HEK293 (cell line): ENCODE data around the gene L3MBTL3.

ENCODE experiments used
- CTCF ChIA-PET: fragments of 350-600 bp; formaldehyde crosslinking; extraction: SDS; loops from one replicate; lab custom pipeline; 2021; ENCODE audit warnings: antibody characterized with exemption; lab: Yijun Ruan, JAX
- POLR2A ChIA-PET: fragments of 300-600 bp; formaldehyde crosslinking; extraction: SDS; loops from one replicate; lab custom pipeline; 2020; ENCODE audit warnings: antibody characterized with exemption, inconsistent platforms; lab: Yijun Ruan, JAX
- H3K27ac ChIP-seq: fragments of 200-500 bp; sonication (Bioruptor generic); 2 replicates; pipeline ENCODE4 v1.5.1; 2014; ENCODE audit warnings: low read depth, low read length, control low read depth, inconsistent platforms; ENCODE audit errors: extremely low read depth
- H3K36me3 ChIP-seq, 2 experiments: fragments of 200-500 bp in 1 of 2; sonication (Bioruptor generic) in 1 of 2; 1 replicate in 1 of 2; 2 replicates in 1 of 2; pipeline ENCODE4 v1.5.1; 2014 to 2017; ENCODE audit warnings: inconsistent platforms in 2 of 2, low read length in 2 of 2; ENCODE audit not compliant: control insufficient read depth in 2 of 2, insufficient read depth in 1 of 2
- H3K4me1 ChIP-seq: fragments of 200-500 bp; sonication (Bioruptor generic); 2 replicates; pipeline ENCODE4 v1.5.1; 2014; ENCODE audit warnings: mild to moderate bottlenecking, low read length, inconsistent platforms; ENCODE audit not compliant: control insufficient read depth, insufficient read depth
- H3K4me3 ChIP-seq: 2 replicates; pipeline ENCODE4 v1.5.1; 2011; ENCODE audit warnings: low read depth, mild to moderate bottlenecking, control low read depth, low read length, moderate library complexity
- H3K9me3 ChIP-seq: fragments of 200-500 bp; sonication (Bioruptor generic); 2 replicates; pipeline ENCODE4 v1.5.1; 2014; ENCODE audit warnings: low read depth, low read length, inconsistent platforms; ENCODE audit not compliant: control insufficient read depth, insufficient read depth
- GLI2 ChIP-seq: fragments of 450-650 bp; formaldehyde crosslinking; IDR thresholded peaks from 2 replicates; pipeline ENCODE4; 2017; ENCODE audit warnings: missing biosample characterization, missing genetic modification characterization, low read depth, borderline replicate concordance
- KLF9 ChIP-seq: fragments of 450-650 bp; formaldehyde crosslinking; IDR thresholded peaks from 2 replicates; pipeline ENCODE4 v1.5.1; 2016; ENCODE audit warnings: missing biosample characterization, missing genetic modification characterization, low read depth
- OSR2 ChIP-seq: fragments of 450-650 bp; formaldehyde crosslinking; IDR thresholded peaks from 2 replicates; pipeline ENCODE4 v1.5.1; 2016; ENCODE audit warnings: missing biosample characterization, missing genetic modification characterization
- PATZ1 ChIP-seq: fragments of 450-650 bp; formaldehyde crosslinking; IDR thresholded peaks from 2 replicates; pipeline ENCODE4 v1.5.1; 2016; ENCODE audit warnings: missing biosample characterization, missing genetic modification characterization
- PRDM4 ChIP-seq: fragments of 450-650 bp; formaldehyde crosslinking; IDR thresholded peaks from 2 replicates; pipeline ENCODE4 v1.5.1; 2017; ENCODE audit warnings: missing biosample characterization, missing genetic modification characterization
- SALL2 ChIP-seq: fragments of 450-650 bp; formaldehyde crosslinking; IDR thresholded peaks from 2 replicates; pipeline ENCODE4 v1.5.0; 2017; ENCODE audit warnings: missing biosample characterization, mild to moderate bottlenecking, missing genetic modification characterization, borderline replicate concordance
- SP3 ChIP-seq: fragments of 450-650 bp; formaldehyde crosslinking; IDR thresholded peaks from 2 replicates; pipeline ENCODE4 v1.5.1; 2016; ENCODE audit warnings: missing biosample characterization, missing genetic modification characterization
- ZBTB49 ChIP-seq: fragments of 450-650 bp; formaldehyde crosslinking; IDR thresholded peaks from 2 replicates; pipeline ENCODE4 v1.5.1; 2016; ENCODE audit warnings: missing biosample characterization, missing genetic modification characterization, low read depth
- ZBTB7A ChIP-seq: fragments of 450-650 bp; formaldehyde crosslinking; IDR thresholded peaks from 2 replicates; pipeline ENCODE4 v1.5.1; 2016; ENCODE audit warnings: low read depth, missing biosample characterization, missing genetic modification characterization
- ZEB2 ChIP-seq: fragments of 450-650 bp; formaldehyde crosslinking; IDR thresholded peaks from 2 replicates; pipeline ENCODE4 v1.5.1; 2016; ENCODE audit warnings: missing biosample characterization, missing genetic modification characterization
- ZIC2 ChIP-seq: fragments of 450-650 bp; formaldehyde crosslinking; IDR thresholded peaks from 2 replicates; pipeline ENCODE4 v1.5.1; 2016; ENCODE audit warnings: missing biosample characterization, missing genetic modification characterization
- ZNF184 ChIP-seq: fragments of 450-650 bp; IDR thresholded peaks from 2 replicates; pipeline ENCODE4 v1.5.1; 2018; ENCODE audit warnings: missing biosample characterization, mild to moderate bottlenecking, missing genetic modification characterization
- ZNF26 ChIP-seq: fragments of 450-650 bp; formaldehyde crosslinking; IDR thresholded peaks from 2 replicates; pipeline ENCODE4 v1.5.1; 2016; ENCODE audit warnings: missing biosample characterization, missing genetic modification characterization
- ZNF324 ChIP-seq: fragments of 450-650 bp; formaldehyde crosslinking; IDR thresholded peaks from 2 replicates; pipeline ENCODE4 v1.5.1; 2016; ENCODE audit warnings: missing biosample characterization, missing genetic modification characterization
- ZNF350 ChIP-seq: fragments of 450-650 bp; formaldehyde crosslinking; IDR thresholded peaks from 2 replicates; pipeline ENCODE4 v1.5.0; 2017; ENCODE audit warnings: missing biosample characterization, mild to moderate bottlenecking, missing genetic modification characterization
- ZNF354C ChIP-seq: fragments of 450-650 bp; formaldehyde crosslinking; IDR thresholded peaks from 2 replicates; pipeline ENCODE4 v1.5.1; 2016; ENCODE audit warnings: missing biosample characterization, missing genetic modification characterization, low read depth, borderline replicate concordance
- ZNF37A ChIP-seq: fragments of 450-650 bp; IDR thresholded peaks from 2 replicates; pipeline ENCODE4 v1.5.1; 2018; ENCODE audit warnings: missing biosample characterization, missing genetic modification characterization
- ZNF555 ChIP-seq: fragments of 450-650 bp; formaldehyde crosslinking; conservative IDR thresholded peaks from 2 replicates; pipeline ENCODE4 v1.5.1; 2017; ENCODE audit warnings: missing biosample characterization, mild to moderate bottlenecking, missing genetic modification characterization, inconsistent platforms
- ZNF561 ChIP-seq: fragments of 450-650 bp; IDR thresholded peaks from 2 replicates; pipeline ENCODE4 v1.5.1; 2018; ENCODE audit warnings: missing biosample characterization, missing genetic modification characterization, borderline replicate concordance
- ZNF670 ChIP-seq: fragments of 450-650 bp; formaldehyde crosslinking; IDR thresholded peaks from 2 replicates; pipeline ENCODE4 v1.5.1; 2016; ENCODE audit warnings: missing biosample characterization, missing genetic modification characterization, low read depth
- ZNF677 ChIP-seq: fragments of 450-650 bp; IDR thresholded peaks from 2 replicates; pipeline ENCODE4 v1.5.0; 2018; ENCODE audit warnings: missing biosample characterization, mild to moderate bottlenecking, missing genetic modification characterization, moderate library complexity
- ZNF704 ChIP-seq: fragments of 450-650 bp; formaldehyde crosslinking; IDR thresholded peaks from 2 replicates; pipeline ENCODE4 v1.5.1; 2016; ENCODE audit warnings: missing biosample characterization, missing genetic modification characterization
- ZXDB ChIP-seq: fragments of 450-650 bp; formaldehyde crosslinking; IDR thresholded peaks from 2 replicates; pipeline ENCODE4 v1.5.1; 2016; ENCODE audit warnings: missing biosample characterization, missing genetic modification characterization
- TF ChIP-seq, protein P1 (sequence below): fragments of 450-650 bp; formaldehyde crosslinking; IDR thresholded peaks from 2 replicates; pipeline ENCODE4 v1.5.1; 2017; ENCODE audit warnings: missing biosample characterization, missing genetic modification characterization

L3MBTL3 gene

GRCh38 chr6:130034378-130035146, 16.2 kb downstream of the L3MBTL3 start:
- H3K27ac ChIP-seq = peak overlapping the region; percentile 1; the same call in 1 of the 2 replicates
- no peak overlapping the region for H3K4me3 ChIP-seq
- ChIA-PET CTCF (interaction anchor here (0.5 to 2.3 kb wide), 5 partner anchors 13 to 653 kb away, joined by 3 to 6 read pairs (median 4); no protein-coding TSS in a partner anchor), POLR2A (no interaction called here)
- H3K36me3 ChIP-seq = peaks cover 0 to 8% of the 10 kb centered on the region in 2 experiments; a peak in 1 of 3 replicates
- H3K9me3 ChIP-seq = no peaks in the 10 kb centered on the region
- H3K4me1 ChIP-seq = peaks cover 17% of the 10 kb centered on the region
- TF ChIP-seq SALL2 (tag by site-specific recombination) (no peak), ZNF354C (no peak), OSR2 (tag by site-specific recombination) (peak; percentile 6; the same call in 1 of the 2 replicates), ZNF555 (tag by site-specific recombination) (no peak), PATZ1 (no peak), ZNF184 (tag by site-specific recombination) (no peak), ZXDB (tag by site-specific recombination) (peak; percentile 76), ZNF561 (tag by site-specific recombination) (no peak), ZNF670 (tag by site-specific recombination) (no peak), ZNF677 (tag by site-specific recombination) (no peak), ZBTB7A (tag by site-specific recombination) (no peak), SP3 (tag by site-specific recombination) (no peak), PRDM4 (tag by site-specific recombination) (0 out of 2 replicates have a peak, but pooled peaks have one; percentile 26), ZEB2 (tag by site-specific recombination) (peak; percentile 59; the same call in 1 of the 2 replicates), ZBTB49 (tag by site-specific recombination) (no peak), ZNF37A (no peak), GLI2 (tag by site-specific recombination) (no peak), ZNF704 (tag by site-specific recombination) (no peak), ZNF350 (0 out of 2 replicates have a peak, but pooled peaks have one; percentile 8), KLF9 (no peak), ZNF324 (tag by site-specific recombination) (no peak), ZIC2 (tag by site-specific recombination) (no peak), ZNF26 (no peak)
- TF ChIP-seq, protein P1, sequence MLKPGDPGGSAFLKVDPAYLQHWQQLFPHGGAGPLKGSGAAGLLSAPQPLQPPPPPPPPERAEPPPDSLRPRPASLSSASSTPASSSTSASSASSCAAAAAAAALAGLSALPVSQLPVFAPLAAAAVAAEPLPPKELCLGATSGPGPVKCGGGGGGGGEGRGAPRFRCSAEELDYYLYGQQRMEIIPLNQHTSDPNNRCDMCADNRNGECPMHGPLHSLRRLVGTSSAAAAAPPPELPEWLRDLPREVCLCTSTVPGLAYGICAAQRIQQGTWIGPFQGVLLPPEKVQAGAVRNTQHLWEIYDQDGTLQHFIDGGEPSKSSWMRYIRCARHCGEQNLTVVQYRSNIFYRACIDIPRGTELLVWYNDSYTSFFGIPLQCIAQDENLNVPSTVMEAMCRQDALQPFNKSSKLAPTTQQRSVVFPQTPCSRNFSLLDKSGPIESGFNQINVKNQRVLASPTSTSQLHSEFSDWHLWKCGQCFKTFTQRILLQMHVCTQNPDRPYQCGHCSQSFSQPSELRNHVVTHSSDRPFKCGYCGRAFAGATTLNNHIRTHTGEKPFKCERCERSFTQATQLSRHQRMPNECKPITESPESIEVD (tag by site-specific recombination) = peak; percentile 57
